ENCODE measurements around the gene ALDH3A1. TPM values are rescaled to one million over a fixed set of nuclear protein-coding genes. Genes with fewer than 3 reads are reported as not detected.
A peak's percentile ranks its signal among the peaks of the same experiment; 100 is the strongest.

The ALDH3A1 gene
- total RNA-seq, 4 donors from 2014 or later: 0.51 to 7.1 (median 1.7) TPM; not detected in 1

DNA sequence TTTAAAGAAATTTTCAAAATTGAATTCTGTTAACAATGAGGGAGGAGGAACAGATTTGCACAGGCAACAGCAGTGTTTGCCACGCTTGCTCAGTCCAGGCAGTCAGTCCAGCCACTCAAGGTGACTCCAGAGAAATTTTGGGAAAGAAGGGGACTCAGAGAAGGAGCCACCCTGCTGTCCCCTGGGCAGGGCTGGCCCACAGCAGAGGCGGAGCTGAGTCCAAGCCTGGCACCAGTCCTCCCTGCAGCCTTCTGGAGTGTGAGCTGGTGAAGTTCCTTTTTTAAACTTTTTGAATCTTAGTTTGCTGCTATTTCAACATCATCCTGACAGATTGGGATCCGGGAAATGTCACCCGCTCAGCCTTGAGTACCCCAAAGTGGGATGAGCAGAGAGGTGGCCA is 17.3 kb downstream of the ALDH3A1 start:
- H3K27me3 ChIP-seq: no peaks in the 10 kb centered on the region
- H3K36me3 ChIP-seq: no peaks in the 10 kb centered on the region
- no peaks in the 10 kb centered on the region for H3K9me3 ChIP-seq
- no peak overlapping the region for H3K27ac ChIP-seq
- no peak overlapping the region for H3K4me3 ChIP-seq
- TF ChIP-seq POLR2A (IDR thresholded peaks at IDR 0.05): no peak
- TF ChIP-seq, protein P1, sequence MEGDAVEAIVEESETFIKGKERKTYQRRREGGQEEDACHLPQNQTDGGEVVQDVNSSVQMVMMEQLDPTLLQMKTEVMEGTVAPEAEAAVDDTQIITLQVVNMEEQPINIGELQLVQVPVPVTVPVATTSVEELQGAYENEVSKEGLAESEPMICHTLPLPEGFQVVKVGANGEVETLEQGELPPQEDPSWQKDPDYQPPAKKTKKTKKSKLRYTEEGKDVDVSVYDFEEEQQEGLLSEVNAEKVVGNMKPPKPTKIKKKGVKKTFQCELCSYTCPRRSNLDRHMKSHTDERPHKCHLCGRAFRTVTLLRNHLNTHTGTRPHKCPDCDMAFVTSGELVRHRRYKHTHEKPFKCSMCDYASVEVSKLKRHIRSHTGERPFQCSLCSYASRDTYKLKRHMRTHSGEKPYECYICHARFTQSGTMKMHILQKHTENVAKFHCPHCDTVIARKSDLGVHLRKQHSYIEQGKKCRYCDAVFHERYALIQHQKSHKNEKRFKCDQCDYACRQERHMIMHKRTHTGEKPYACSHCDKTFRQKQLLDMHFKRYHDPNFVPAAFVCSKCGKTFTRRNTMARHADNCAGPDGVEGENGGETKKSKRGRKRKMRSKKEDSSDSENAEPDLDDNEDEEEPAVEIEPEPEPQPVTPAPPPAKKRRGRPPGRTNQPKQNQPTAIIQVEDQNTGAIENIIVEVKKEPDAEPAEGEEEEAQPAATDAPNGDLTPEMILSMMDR (IDR thresholded peaks at IDR 0.05): no peak
- H3K4me1 ChIP-seq: peaks cover 5 to 7% of the 10 kb centered on the region in 2 donors
- intact Hi-C loops (cut with DNase I; ENCODE audit: low total_unique reads): no loop called here
- DNase-seq: no peak

DNA sequence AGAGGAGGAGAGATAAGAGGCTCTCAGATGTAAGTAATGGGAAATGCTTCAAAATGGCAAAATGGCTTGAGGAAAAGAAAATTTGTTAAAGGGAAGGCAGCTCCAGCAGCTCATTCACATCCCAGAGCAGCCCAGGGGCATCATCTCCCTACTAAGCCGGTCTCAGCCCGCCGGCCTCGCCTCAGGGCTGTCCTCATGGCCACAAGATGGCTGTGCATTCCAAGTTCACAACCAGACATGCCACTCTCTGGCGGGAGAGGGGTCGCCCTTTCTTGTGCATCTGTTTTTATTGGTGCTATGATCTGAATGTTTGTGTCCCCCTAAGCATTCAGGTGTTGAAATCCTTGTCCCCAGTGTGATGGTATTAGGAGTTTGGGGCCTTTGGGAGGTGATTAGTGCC is 18.2 kb downstream of the ALDH3A1 start:
- Histone ChIP-seq H3K4me3 (no peak overlapping the region), H3K27ac (peak overlapping the region; percentile 11 to 95), H3K36me3 (no peaks in the 10 kb centered on the region), H3K9me3 (no peaks in the 10 kb centered on the region), H3K27me3 (no peaks in the 10 kb centered on the region), H3K4me1 (peaks cover 5 to 7% of the 10 kb centered on the region in 2 donors)
- TF ChIP-seq, protein P1 (IDR thresholded peaks at IDR 0.05): no peak
- TF ChIP-seq POLR2A (IDR thresholded peaks at IDR 0.05): no peak
- no peak for DNase-seq
- intact Hi-C loops (cut with DNase I; ENCODE audit: low total_unique reads): no loop called here

DNA sequence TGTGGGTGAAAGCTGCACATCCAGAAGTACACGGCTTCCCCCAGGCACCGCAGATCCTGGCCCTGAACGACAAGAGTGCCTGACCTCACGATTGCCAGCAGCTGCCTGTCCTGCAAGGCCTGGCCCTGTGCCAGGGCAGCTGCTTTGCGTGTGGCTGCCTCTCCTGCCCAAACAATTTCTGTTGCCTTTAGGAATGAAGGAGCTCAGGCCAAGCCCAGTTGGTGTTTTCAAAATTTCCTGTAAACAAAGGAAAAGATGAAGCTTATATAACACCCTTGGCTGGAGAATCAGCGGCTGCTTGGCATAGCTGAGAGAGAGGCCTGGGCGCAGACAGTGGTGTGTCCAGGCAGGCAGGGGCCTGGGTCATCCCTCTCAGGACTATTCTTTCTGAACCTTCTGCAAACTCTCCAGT is 20.0 kb downstream of the ALDH3A1 start:
- Histone ChIP-seq H3K36me3 (no peaks in the 10 kb centered on the region), H3K4me1 (peaks cover 5 to 15% of the 10 kb centered on the region in 2 donors), H3K9me3 (no peaks in the 10 kb centered on the region), H3K4me3 (no peak overlapping the region), H3K27ac (peak overlapping the region; percentile 95 to 100), H3K27me3 (no peaks in the 10 kb centered on the region)
- peak; percentile 75 to 79 for DNase-seq
- TF ChIP-seq, protein P1 (IDR thresholded peaks at IDR 0.05): no peak
- TF ChIP-seq POLR2A (IDR thresholded peaks at IDR 0.05): peak in 1 of 2 donors; percentile 8
- intact Hi-C loops (cut with DNase I; ENCODE audit: low total_unique reads): no loop called here

DNA sequence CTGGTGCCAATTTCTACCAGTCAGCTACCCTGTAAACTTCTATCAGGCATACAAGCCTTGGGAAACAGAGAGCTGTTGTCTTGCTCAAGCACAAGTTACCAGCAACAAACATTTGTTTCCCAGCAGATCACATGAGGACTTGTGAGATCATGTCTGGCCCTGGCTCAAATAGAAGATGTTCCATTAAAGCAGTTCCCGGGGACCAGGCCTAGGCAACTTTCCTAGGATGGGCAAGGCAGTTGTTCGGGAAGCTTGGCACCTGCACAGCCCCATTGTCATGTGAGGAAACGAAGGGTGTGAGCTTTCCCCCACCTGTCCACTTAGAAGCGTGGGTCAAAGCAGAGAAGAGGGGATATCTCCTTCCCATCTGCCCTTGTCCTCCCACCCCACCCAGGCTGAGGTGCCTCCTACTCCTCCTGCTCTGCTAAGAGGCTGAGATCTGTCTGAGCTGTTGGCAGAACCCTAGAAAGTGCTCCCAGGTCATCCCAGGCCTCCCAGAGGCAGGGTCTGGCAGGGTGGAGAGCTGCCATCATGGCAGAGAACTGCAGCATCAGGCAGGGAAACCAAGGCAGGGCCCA is 20.5 kb downstream of the ALDH3A1 start:
- H3K4me1 ChIP-seq: peaks cover 5 to 15% of the 10 kb centered on the region in 2 donors
- no peaks in the 10 kb centered on the region for H3K36me3 ChIP-seq
- H3K27ac ChIP-seq: peak overlapping the region; percentile 95 to 100
- TF ChIP-seq, protein P1 (IDR thresholded peaks at IDR 0.05): no peak
- TF ChIP-seq POLR2A (IDR thresholded peaks at IDR 0.05): peak in 1 of 2 donors; percentile 15
- no peaks in the 10 kb centered on the region for H3K9me3 ChIP-seq
- intact Hi-C loops (cut with DNase I; ENCODE audit: low total_unique reads): no loop called here
- no peak overlapping the region for H3K4me3 ChIP-seq
- H3K27me3 ChIP-seq: no peaks in the 10 kb centered on the region
- DNase-seq: peak; percentile 73 to 88

DNA sequence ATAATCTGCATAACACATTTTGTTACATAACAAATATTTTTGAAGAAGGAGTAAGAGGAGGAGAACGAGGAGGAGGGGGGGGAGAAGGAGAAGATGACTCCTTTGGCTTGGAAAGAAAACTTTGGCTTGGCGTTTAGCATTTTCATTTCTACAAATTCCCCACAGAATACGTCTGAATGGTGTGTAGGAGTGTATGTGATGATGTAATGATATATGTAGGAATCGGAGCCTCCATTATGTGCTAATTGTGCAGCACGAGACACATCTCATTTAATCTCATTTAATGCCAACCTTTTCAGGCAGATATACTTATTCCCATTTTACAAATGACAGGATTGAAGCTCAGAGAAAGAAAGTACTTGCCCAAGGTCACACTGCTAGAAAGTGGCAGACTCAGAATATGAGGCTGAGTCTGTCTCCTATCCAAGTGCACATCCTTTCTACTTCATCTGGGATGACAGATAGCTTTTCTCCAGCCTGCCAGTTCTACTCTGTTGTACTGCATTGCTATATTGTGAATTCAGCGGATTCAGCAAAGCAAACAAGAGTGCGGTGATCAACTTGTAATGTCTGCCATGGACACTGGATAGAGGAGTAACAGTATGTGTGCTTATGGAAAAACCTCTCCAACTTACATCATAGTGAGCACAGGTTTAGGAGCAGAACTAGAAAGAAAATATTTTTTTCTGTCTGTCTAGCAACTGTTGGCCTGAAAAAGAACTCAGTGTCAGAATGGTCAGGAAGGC is 21.3 kb downstream of the ALDH3A1 start:
- TF ChIP-seq POLR2A (IDR thresholded peaks at IDR 0.05): no peak
- TF ChIP-seq, protein P1 (IDR thresholded peaks at IDR 0.05): no peak
- no peaks in the 10 kb centered on the region for H3K27me3 ChIP-seq
- H3K36me3 ChIP-seq: no peaks in the 10 kb centered on the region
- peaks cover 5 to 15% of the 10 kb centered on the region in 2 donors for H3K4me1 ChIP-seq
- intact Hi-C loops (cut with DNase I; ENCODE audit: low total_unique reads): no loop called here
- H3K4me3 ChIP-seq: no peak overlapping the region
- H3K9me3 ChIP-seq: no peaks in the 10 kb centered on the region
- DNase-seq: no peak
- peak overlapping the region; percentile 95 to 100 for H3K27ac ChIP-seq
